ENCODE measurements around the gene RALGAPA2. TPM values are rescaled to one million over a fixed set of nuclear protein-coding genes. Genes with fewer than 3 reads are reported as not detected.
A peak's percentile ranks its signal among the peaks of the same experiment; 100 is the strongest.

The RALGAPA2 gene
- total and polyA plus RNA-seq, 2 donors (not counting 3 experiments of a cell fraction or from before 2014, with no cell fraction given) = 10.0 to 46.8 TPM

GRCh38 chr20:20549704-20550103, 162.7 kb downstream of the RALGAPA2 start:
- dilution Hi-C loops (cut with MboI; ENCODE audit: extremely low pct_ligation_motif_present, low sequenced_read_pairs) (no loop called here), intact Hi-C loops (cut with micrococcal nuclease) (no loop called here)
- Histone ChIP-seq H2AFZ (ENCODE audit: low read depth, low read length) (no peak overlapping the region), H3K79me2 (ENCODE audit: control insufficient read depth, insufficient read depth, low read length) (no peaks in the 10 kb centered on the region), H3K9me3 (replicated peaks; ENCODE audit: control insufficient read depth, insufficient read depth, low read length) (no peaks in the 10 kb centered on the region), H3K4me3 (replicated peaks in 1 of 3; ENCODE audit: insufficient read depth in 1 of 3, low read depth in 1 of 3, low read length in 3 of 3) (no peak overlapping the region), H3K36me3 (ENCODE audit: control insufficient read depth in 2 of 2, extremely low read depth in 1 of 2, insufficient read depth in 2 of 2, low read length in 2 of 2) (peaks cover 2 to 11% of the 10 kb centered on the region in 2 experiments), H4K20me1 (replicated peaks; ENCODE audit: control insufficient read depth, extremely low read depth, insufficient read depth, low read length) (no peaks in the 10 kb centered on the region), H3K27ac (ENCODE audit: insufficient read depth, low read depth, low read length) (no peak overlapping the region), H3K9me1 (replicated peaks; ENCODE audit: control insufficient read depth, extremely low read depth, insufficient read depth, low read length) (no peaks in the 10 kb centered on the region), H3K4me2 (ENCODE audit: insufficient read depth, low read length) (no peak overlapping the region), H3K27me3 (ENCODE audit: control insufficient read depth in 2 of 2, insufficient read depth in 2 of 2, low read length in 2 of 2) (no peaks in the 10 kb centered on the region), H3K4me1 (ENCODE audit: control insufficient read depth, extremely low read depth, insufficient read depth, low read length) (no peaks in the 10 kb centered on the region), H3K9ac (replicated peaks; ENCODE audit: extremely low read depth, insufficient read depth, low read length) (no peak overlapping the region)
- BruUV-seq (replicated peaks) = no TSS peak
- FAIRE-seq (no peak), DNase-seq (ENCODE audit: low read depth, low spot score) (no peak)
- no peak for TF ChIP-seq POLR2A (IDR thresholded peaks at IDR 0.05; ENCODE audit: low read depth, low read length)
- peak; percentile 5 for TF ChIP-seq FOS (IDR thresholded peaks at IDR 0.05; ENCODE audit: borderline replicate concordance, insufficient read depth, low read length)
- ChIA-PET CTCF (interaction anchor here (0.5 to 1.7 kb wide), 2 partner anchors 45 to 289 kb away, joined by 3 to 5 read pairs; no protein-coding TSS in a partner anchor), POLR2A (no interaction called here)

DNA sequence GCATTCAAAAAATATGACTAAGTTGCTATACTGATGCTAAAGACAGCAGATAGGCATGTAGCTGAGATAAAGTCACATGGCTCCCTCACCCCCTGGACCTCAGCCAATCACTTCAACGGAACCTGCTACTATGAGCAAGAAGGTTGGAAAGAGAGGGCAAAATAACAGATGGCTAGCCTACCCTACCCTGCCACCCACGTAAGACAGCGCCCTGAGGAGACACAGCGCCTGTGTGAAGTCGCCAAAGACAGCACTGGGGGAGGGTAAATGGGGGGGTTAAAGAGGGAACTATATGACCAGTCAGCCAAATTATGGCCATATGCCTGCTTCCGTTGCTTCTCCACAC, 163.2 kb downstream of the RALGAPA2 start:
- intact Hi-C loops (cut with micrococcal nuclease) = no loop called here

More for the DNA sequence above, 163.2 kb downstream of the RALGAPA2 start:
- Histone ChIP-seq H3K27me3 (ENCODE audit: control insufficient read depth in 2 of 2, insufficient read depth in 2 of 2, low read length in 2 of 2) (no peaks in the 10 kb centered on the region), H4K20me1 (replicated peaks; ENCODE audit: control insufficient read depth, extremely low read depth, insufficient read depth, low read length) (no peaks in the 10 kb centered on the region), H3K27ac (ENCODE audit: insufficient read depth, low read depth, low read length) (no peak overlapping the region), H3K4me3 (replicated peaks in 1 of 3; ENCODE audit: insufficient read depth in 1 of 3, low read depth in 1 of 3, low read length in 3 of 3) (no peak overlapping the region), H3K4me1 (ENCODE audit: control insufficient read depth, extremely low read depth, insufficient read depth, low read length) (no peaks in the 10 kb centered on the region), H3K9me1 (replicated peaks; ENCODE audit: control insufficient read depth, extremely low read depth, insufficient read depth, low read length) (no peaks in the 10 kb centered on the region), H3K36me3 (ENCODE audit: control insufficient read depth in 2 of 2, extremely low read depth in 1 of 2, insufficient read depth in 2 of 2, low read length in 2 of 2) (peaks cover 2 to 11% of the 10 kb centered on the region in 2 experiments), H3K9me3 (replicated peaks; ENCODE audit: control insufficient read depth, insufficient read depth, low read length) (no peaks in the 10 kb centered on the region), H3K9ac (replicated peaks; ENCODE audit: extremely low read depth, insufficient read depth, low read length) (no peak overlapping the region), H3K4me2 (ENCODE audit: insufficient read depth, low read length) (no peak overlapping the region), H2AFZ (ENCODE audit: low read depth, low read length) (no peak overlapping the region), H3K79me2 (ENCODE audit: control insufficient read depth, insufficient read depth, low read length) (no peaks in the 10 kb centered on the region)
- TF ChIP-seq EZH2 (IDR thresholded peaks at IDR 0.05; ENCODE audit: borderline replicate concordance, low read depth, low read length, severe bottlenecking) = no peak
- no peak for TF ChIP-seq JUN (IDR thresholded peaks at IDR 0.05; ENCODE audit: borderline replicate concordance, insufficient read depth, insufficient read length, low read depth)
- no peak for TF ChIP-seq MYC (IDR thresholded peaks at IDR 0.05; ENCODE audit: low read depth, low read length)
- TF ChIP-seq GATA2 (IDR thresholded peaks at IDR 0.05; ENCODE audit: insufficient read depth, insufficient read length, low read depth, low read length) = no peak
- TF ChIP-seq CTCF (IDR thresholded peaks at IDR 0.05; ENCODE audit: extremely low read depth in 1 of 2, insufficient read depth in 1 of 2, low read depth in 1 of 2, low read length in 2 of 2) = no peak
- no peak for TF ChIP-seq MAX (IDR thresholded peaks at IDR 0.05; ENCODE audit: insufficient read depth, insufficient read length)
- no peak for TF ChIP-seq POLR2AphosphoS5 (IDR thresholded peaks at IDR 0.05; ENCODE audit: insufficient read depth, low read depth, low read length)
- no peak for TF ChIP-seq POLR2A (IDR thresholded peaks at IDR 0.05; ENCODE audit: low read depth, low read length)
- TF ChIP-seq FOS (IDR thresholded peaks at IDR 0.05; ENCODE audit: borderline replicate concordance, insufficient read depth, low read length) = no peak
- FAIRE-seq = no peak
- CTCF ChIA-PET = interaction anchor here (0.5 to 1.7 kb wide), 2 partner anchors 45 to 289 kb away, joined by 3 to 5 read pairs; no protein-coding TSS in a partner anchor
- dilution Hi-C loops (cut with MboI; ENCODE audit: extremely low pct_ligation_motif_present, low sequenced_read_pairs) = no loop called here
- BruUV-seq (replicated peaks) = no TSS peak
- POLR2A ChIA-PET = no interaction called here
- DNase-seq (ENCODE audit: low read depth, low spot score) = no peak

Data from endothelial cell of umbilical vein (primary cell).